Neuronal stem cell (in vitro differentiated cells): Measurements from ENCODE around the gene STUB1.

Source experiments
- DNase-seq: peaks from one replicate; pipeline ENCODE4 v3.0.0-alpha.2; 2013; ENCODE audit warnings: low spot score
- H2AFZ ChIP-seq: one replicate; pipeline ENCODE4 v1.6.1; 2013; ENCODE audit warnings: mild to moderate bottlenecking, low read length, inconsistent platforms
- H2AK5ac ChIP-seq: 2 replicates; pipeline ENCODE4 v1.6.1; 2013; ENCODE audit warnings: low read depth, mild to moderate bottlenecking, inconsistent platforms, low read length, moderate library complexity, mixed read lengths
- H2BK120ac ChIP-seq: 2 replicates; pipeline ENCODE4 v1.6.1; 2013; ENCODE audit warnings: low read depth, mild to moderate bottlenecking, inconsistent platforms, low read length, moderate library complexity, mixed read lengths
- H2BK12ac ChIP-seq: one replicate; pipeline ENCODE4 v1.6.1; 2013; ENCODE audit warnings: low read length, inconsistent platforms
- H2BK15ac ChIP-seq: 2 replicates; pipeline ENCODE4 v1.6.1; 2013; ENCODE audit warnings: mild to moderate bottlenecking, low read length, inconsistent platforms, mixed read lengths
- H2BK5ac ChIP-seq: one replicate; pipeline ENCODE4 v1.6.1; 2013; ENCODE audit warnings: inconsistent platforms, mild to moderate bottlenecking, low read length, moderate library complexity
- H3K14ac ChIP-seq: one replicate; pipeline ENCODE4 v1.6.1; 2013; ENCODE audit warnings: low read length, inconsistent platforms
- H3K18ac ChIP-seq: 2 replicates; pipeline ENCODE4 v1.6.1; 2013; ENCODE audit warnings: low read length, inconsistent platforms
- H3K23ac ChIP-seq: 2 replicates; pipeline ENCODE4 v1.6.1; 2013; ENCODE audit warnings: low read depth, mild to moderate bottlenecking, mixed read lengths, low read length, inconsistent platforms; ENCODE audit not compliant: poor library complexity
- H3K27ac ChIP-seq: replicated peaks from 3 replicates; pipeline ENCODE4 v1.5.1; 2013; ENCODE audit warnings: low read length, inconsistent platforms
- H3K27me3 ChIP-seq, 3 experiments: 2 replicates each; pipeline ENCODE4 v1.6.1; 2013; ENCODE audit warnings: low read length in 3 of 3, mild to moderate bottlenecking in 2 of 3, inconsistent platforms in 1 of 3, low read depth in 1 of 3, mixed read lengths in 1 of 3, moderate library complexity in 1 of 3; ENCODE audit not compliant: control insufficient read depth in 3 of 3, insufficient read depth in 3 of 3
- H3K36me3 ChIP-seq, 2 donors: replicated peaks in 1 of 2; 2 replicates each; pipeline ENCODE4 v1.6.1; 2013; ENCODE audit warnings: low read length in 2 of 2; ENCODE audit not compliant: control insufficient read depth in 2 of 2, insufficient read depth in 2 of 2
- H3K4ac ChIP-seq: 2 replicates; pipeline ENCODE4 v1.6.1; 2013; ENCODE audit warnings: inconsistent platforms, mild to moderate bottlenecking, low read length, moderate library complexity
- H3K4me1 ChIP-seq, 2 donors: 1 replicate in 1 of 2; 2 replicates in 1 of 2; pipeline ENCODE4 v1.6.1; 2013; ENCODE audit warnings: low read length in 2 of 2, low read depth in 1 of 2; ENCODE audit not compliant: control insufficient read depth in 2 of 2, insufficient read depth in 1 of 2
- H3K4me2 ChIP-seq: one replicate; pipeline ENCODE4 v1.6.1; 2013; ENCODE audit warnings: mild to moderate bottlenecking, low read length, inconsistent platforms; ENCODE audit not compliant: insufficient read depth, poor library complexity, severe bottlenecking
- H3K4me3 ChIP-seq, 2 donors: 2 replicates each; pipeline ENCODE4 v1.5.1; 2013; ENCODE audit warnings: low read length in 2 of 2, mild to moderate bottlenecking in 2 of 2, inconsistent platforms in 1 of 2, moderate library complexity in 1 of 2
- H3K79me1 ChIP-seq: one replicate; pipeline ENCODE4 v1.6.1; 2013; ENCODE audit warnings: low read depth, mild to moderate bottlenecking, inconsistent platforms, low read length, moderate library complexity
- H3K9ac ChIP-seq: one replicate; pipeline ENCODE4 v1.6.1; 2013; ENCODE audit warnings: mild to moderate bottlenecking, low read depth, low read length, inconsistent platforms; ENCODE audit not compliant: poor library complexity
- H3K9me3 ChIP-seq, 2 donors: replicated peaks in 1 of 2; 2 replicates each; pipeline versions ENCODE3 to v1.6.1; 2013; ENCODE audit warnings: low read length in 2 of 2, mild to moderate bottlenecking in 2 of 2, inconsistent platforms in 1 of 2, low read depth in 1 of 2, mixed read lengths in 1 of 2, moderate library complexity in 1 of 2; ENCODE audit not compliant: control insufficient read depth in 2 of 2, insufficient read depth in 1 of 2
- H4K8ac ChIP-seq: one replicate; pipeline ENCODE4 v1.6.1; 2013; ENCODE audit warnings: low read depth, mild to moderate bottlenecking, inconsistent platforms, low read length, moderate library complexity
- H4K91ac ChIP-seq: one replicate; pipeline ENCODE4 v1.6.1; 2013; ENCODE audit warnings: low read length, low read depth, mild to moderate bottlenecking, inconsistent platforms; ENCODE audit not compliant: poor library complexity
- WGBS, 2 donors: extraction: QIAGEN DNeasy Blood & Tissue Kit; methylation state at CpG; one replicate each; pipeline ENCODE4 v1.1.7; 2013; ENCODE audit warnings: missing lambda C conversion rate in 2 of 2, mixed read lengths in 1 of 2; ENCODE audit not compliant: insufficient read length in 2 of 2, insufficient replicate concordance in 1 of 2; ENCODE audit errors: extremely low coverage in 2 of 2; 5-methylcytosine and 5-hydroxymethylcytosine counted together

The STUB1 gene

GRCh38 chr16:728890-729744 is 48.9 kb downstream of the STUB1 start:
- Histone ChIP-seq H3K36me3 (peaks cover 12 to 27% of the 10 kb centered on the region in 2 donors), H3K4me1 (peaks cover 5 to 11% of the 10 kb centered on the region in 2 donors), H3K4me3 (peak overlapping the region in 1 of 2 donors; percentile 75), H3K9ac (peak overlapping the region; percentile 70), H3K4me2 (peak overlapping the region; percentile 97), H2BK120ac (no peak overlapping the region), H4K91ac (no peak overlapping the region), H3K79me1 (peaks cover 3% of the 10 kb centered on the region), H2BK5ac (no peak overlapping the region), H3K14ac (no peak overlapping the region), H3K27ac (no peak overlapping the region), H3K18ac (peak overlapping the region; percentile 71), H3K9me3 (no peaks in the 10 kb centered on the region), H2AK5ac (peak overlapping the region; percentile 75), H4K8ac (no peak overlapping the region), H2BK15ac (peak overlapping the region; percentile 94), H3K27me3 (peaks cover 0 to 16% (median 0%) of the 10 kb centered on the region in 3 experiments), H2AFZ (no peak overlapping the region), H3K4ac (no peak overlapping the region), H3K23ac (peak overlapping the region; percentile 96), H2BK12ac (no peak overlapping the region)
- WGBS, 2 donors = no CpG with 5 or more reads among the region's 55 CpGs
- DNase-seq = no peak

GRCh38 chr16:729768-730665 is 49.8 kb downstream of the STUB1 start:
- no peak overlapping the region for H4K8ac ChIP-seq
- no peak for DNase-seq
- peaks cover 16 to 36% of the 10 kb centered on the region in 2 donors for H3K36me3 ChIP-seq
- H2BK15ac ChIP-seq = no peak overlapping the region
- no peak overlapping the region for H3K18ac ChIP-seq
- no peak overlapping the region for H2BK12ac ChIP-seq
- H3K27ac ChIP-seq = no peak overlapping the region
- no peak overlapping the region for H2BK5ac ChIP-seq
- H4K91ac ChIP-seq = no peak overlapping the region
- no peak overlapping the region for H3K4ac ChIP-seq
- H3K4me2 ChIP-seq = no peak overlapping the region
- peak overlapping the region; percentile 28 for H2AK5ac ChIP-seq
- no peak overlapping the region for H2BK120ac ChIP-seq
- H3K4me1 ChIP-seq = peaks cover 5 to 11% of the 10 kb centered on the region in 2 donors
- no peaks in the 10 kb centered on the region for H3K9me3 ChIP-seq
- H3K4me3 ChIP-seq = no peak overlapping the region
- H3K23ac ChIP-seq = peak overlapping the region; percentile 73
- no peak overlapping the region for H2AFZ ChIP-seq
- WGBS, 2 donors = no CpG with 5 or more reads among the region's 37 CpGs
- H3K27me3 ChIP-seq = peaks cover 0 to 16% (median 0%) of the 10 kb centered on the region in 3 experiments
- no peak overlapping the region for H3K14ac ChIP-seq
- H3K9ac ChIP-seq = no peak overlapping the region
- H3K79me1 ChIP-seq = peaks cover 6% of the 10 kb centered on the region

- H2BK5ac ChIP-seq = no peak overlapping the region
- no peak overlapping the region for H3K4me2 ChIP-seq
- peaks cover 6% of the 10 kb centered on the region for H3K79me1 ChIP-seq
- H2AK5ac ChIP-seq = peak overlapping the region; percentile 63
- no peak overlapping the region for H3K14ac ChIP-seq
- no peaks in the 10 kb centered on the region for H3K9me3 ChIP-seq
- H4K91ac ChIP-seq = no peak overlapping the region
- H3K4ac ChIP-seq = no peak overlapping the region
- H3K27ac ChIP-seq = no peak overlapping the region
- no peak overlapping the region for H2BK15ac ChIP-seq
- no peak overlapping the region for H4K8ac ChIP-seq
- H3K36me3 ChIP-seq = peaks cover 23 to 44% of the 10 kb centered on the region in 2 donors
- H2AFZ ChIP-seq = no peak overlapping the region
- peaks cover 5 to 11% of the 10 kb centered on the region in 2 donors for H3K4me1 ChIP-seq
- H3K9ac ChIP-seq = no peak overlapping the region
- no peak overlapping the region for H2BK12ac ChIP-seq
- WGBS, 2 donors = no CpG with 5 or more reads among the region's 22 CpGs
- DNase-seq = no peak
- no peak overlapping the region for H3K4me3 ChIP-seq
- H3K23ac ChIP-seq = peak overlapping the region; percentile 73
- H3K18ac ChIP-seq = no peak overlapping the region
- H2BK120ac ChIP-seq = no peak overlapping the region
- peaks cover 0 to 16% (median 0%) of the 10 kb centered on the region in 3 experiments for H3K27me3 ChIP-seq
These were observed 50.7 kb downstream of the STUB1 start for GRCh38 chr16:730666-731509.
